SK-N-MC (cell line): ENCODE results near the gene NKAIN2.

Experiments used
- EZH2 ChIP-seq: fragments of 200-600 bp; sonication (generic); IDR thresholded peaks from one replicate; pipeline ENCODE4 v1.6.1; 2017; ENCODE audit warnings: antibody characterized with exemption
- FOXP2 ChIP-seq: optimal IDR thresholded peaks from 2 replicates; pipeline ENCODE3; 2011; ENCODE audit warnings: mild to moderate bottlenecking, moderate library complexity; ENCODE audit not compliant: insufficient read depth; ENCODE audit errors: extremely low read length, control extremely low read depth
- POLR2AphosphoS5 ChIP-seq: IDR thresholded peaks from 2 replicates; pipeline ENCODE4 v1.6.1; 2012; ENCODE audit warnings: mild to moderate bottlenecking, low read depth, low read length, borderline replicate concordance

- TF ChIP-seq EZH2 (no peak), POLR2AphosphoS5 (no peak), FOXP2 (no peak)
Observed at GRCh38 chr6:124869416-124869815, 1065.8 kb downstream of the NKAIN2 start.
